ENCODE measurements around the gene PLCB1.

PLCB1 gene

GRCh38 chr20:8783734-8784133, 651.7 kb downstream of the PLCB1 start:
- DNase-seq (ENCODE audit: low read depth in 2 of 2), result no peak

GRCh38 chr20:8786383-8786782, 654.3 kb downstream of the PLCB1 start:
- DNase-seq (ENCODE audit: low read depth in 2 of 2), result no peak

DNA sequence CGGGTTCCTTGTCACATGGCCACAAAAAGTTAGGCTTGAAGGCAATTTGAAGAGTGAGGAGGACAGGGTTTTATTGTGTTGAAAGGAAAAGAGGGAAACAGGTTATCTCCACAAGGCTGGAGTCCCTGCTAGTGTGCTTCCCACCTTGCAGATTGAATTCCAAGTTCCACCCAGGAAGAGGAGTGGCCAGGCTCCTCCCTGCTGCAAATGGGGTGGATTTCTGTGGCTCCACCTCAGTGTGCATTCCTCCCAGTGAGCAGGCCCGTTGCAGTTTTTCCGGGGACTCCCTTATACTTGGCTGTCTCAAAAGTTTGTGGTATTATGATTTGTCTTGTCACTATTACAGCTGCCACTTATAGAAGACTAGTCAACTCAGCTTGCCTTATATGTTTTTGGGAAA, 655.0 kb downstream of the PLCB1 start:
- DNase-seq (ENCODE audit: low read depth in 2 of 2), result no peak

DNA sequence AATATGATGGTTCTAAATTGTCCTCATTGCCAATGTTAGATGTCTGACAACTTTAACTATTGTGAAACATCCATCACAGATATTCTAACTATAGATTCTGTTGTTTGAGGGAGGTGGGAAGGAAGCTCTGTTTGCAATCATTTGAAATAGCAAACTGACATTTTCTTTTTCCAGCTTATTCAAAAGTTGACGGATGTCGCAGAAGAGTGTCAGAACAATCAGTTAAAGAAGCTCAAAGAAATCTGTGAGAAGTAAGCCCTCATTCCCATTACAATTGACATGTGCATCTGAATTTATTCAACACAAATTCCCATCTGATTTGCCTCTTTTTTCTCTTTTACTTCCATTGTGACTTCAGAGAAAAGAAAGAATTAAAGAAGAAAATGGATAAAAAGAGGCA, 656.2 kb downstream of the PLCB1 start:
- DNase-seq (ENCODE audit: low read depth in 2 of 2), result no peak

- no peak for DNase-seq (ENCODE audit: low read depth in 2 of 2)
Observed at GRCh38 chr20:8788831-8789230, 656.8 kb downstream of the PLCB1 start.

DNA sequence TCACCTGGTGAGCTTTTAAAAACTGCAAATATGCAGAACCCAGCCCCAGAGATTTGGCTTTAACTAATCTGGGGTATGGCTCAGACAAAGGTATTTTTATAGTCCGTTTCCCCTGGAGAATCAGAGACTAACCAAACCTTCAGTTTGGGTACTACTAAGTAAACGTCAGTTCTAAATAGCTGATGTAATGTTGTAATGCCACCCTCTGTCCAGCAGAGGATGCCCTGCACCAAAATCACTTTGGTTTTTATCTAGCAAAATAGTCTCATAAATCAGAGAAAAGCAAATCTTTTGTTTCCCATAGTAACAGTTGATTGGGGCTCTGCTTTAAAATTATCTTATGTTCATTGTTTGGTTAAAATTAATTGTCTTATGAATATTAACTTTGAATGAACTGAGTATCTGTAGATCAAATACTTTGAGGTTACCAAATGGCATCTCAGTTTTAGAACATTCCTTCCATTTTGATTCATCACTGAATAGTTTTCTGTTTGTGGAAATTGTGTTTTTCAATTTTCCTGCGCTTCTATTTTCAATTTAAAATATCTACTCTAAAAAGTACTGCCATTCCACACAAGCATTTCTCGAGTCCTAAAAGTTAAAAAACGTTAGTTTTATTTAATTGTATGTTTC, 658.5 kb downstream of the PLCB1 start:
- no peak for DNase-seq (ENCODE audit: low read depth in 2 of 2)

DNA sequence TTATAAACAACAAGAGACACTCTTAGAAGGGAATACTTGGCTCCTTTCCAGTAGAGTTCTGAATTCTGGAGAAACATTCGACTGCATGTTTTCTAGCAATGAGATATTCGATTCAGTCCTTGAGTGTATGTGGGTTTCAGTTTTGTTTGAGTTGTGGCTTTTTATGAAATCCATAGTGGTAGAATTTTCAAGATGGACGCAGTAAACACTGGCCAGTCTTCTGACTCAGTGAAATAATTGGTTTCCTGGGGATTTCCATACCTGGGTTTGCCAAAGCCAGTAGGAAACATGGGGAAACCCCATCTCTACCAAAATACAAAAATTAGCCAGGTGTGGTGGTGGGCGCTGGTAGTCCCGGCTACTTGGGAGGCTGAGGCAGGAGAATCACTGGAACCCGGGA, 663.3 kb downstream of the PLCB1 start:
- DNase-seq (ENCODE audit: low read depth in 2 of 2), result no peak

- no peak for DNase-seq (ENCODE audit: low read depth in 2 of 2)
Observed at GRCh38 chr20:8796088-8796660, 664.1 kb downstream of the PLCB1 start.

DNA sequence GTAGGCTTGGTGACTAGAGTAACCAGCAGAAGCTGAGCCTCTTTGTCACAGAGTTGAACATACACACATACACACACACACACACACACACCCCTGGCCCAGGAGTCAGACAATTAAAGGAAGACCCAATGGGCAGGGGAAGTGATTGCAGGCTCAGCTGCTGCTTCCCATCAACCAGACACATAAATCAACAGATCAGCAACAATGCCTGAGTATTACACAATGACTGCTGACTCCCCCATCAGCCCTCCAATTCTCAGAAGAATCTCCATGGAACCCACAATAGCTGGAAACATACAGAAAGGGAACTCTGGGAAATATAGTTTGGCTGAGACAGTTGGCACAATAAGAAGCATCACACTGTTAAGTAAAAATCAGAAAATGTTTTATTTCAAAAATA, 666.4 kb downstream of the PLCB1 start:
- DNase-seq (ENCODE audit: low read depth in 2 of 2), result no peak

- DNase-seq (ENCODE audit: low read depth in 2 of 2), result no peak
Observed at GRCh38 chr20:8800089-8800488, 668.0 kb downstream of the PLCB1 start.

GRCh38 chr20:8801686-8802085, 669.6 kb downstream of the PLCB1 start:
- no peak for DNase-seq (ENCODE audit: low read depth in 2 of 2)

DNA sequence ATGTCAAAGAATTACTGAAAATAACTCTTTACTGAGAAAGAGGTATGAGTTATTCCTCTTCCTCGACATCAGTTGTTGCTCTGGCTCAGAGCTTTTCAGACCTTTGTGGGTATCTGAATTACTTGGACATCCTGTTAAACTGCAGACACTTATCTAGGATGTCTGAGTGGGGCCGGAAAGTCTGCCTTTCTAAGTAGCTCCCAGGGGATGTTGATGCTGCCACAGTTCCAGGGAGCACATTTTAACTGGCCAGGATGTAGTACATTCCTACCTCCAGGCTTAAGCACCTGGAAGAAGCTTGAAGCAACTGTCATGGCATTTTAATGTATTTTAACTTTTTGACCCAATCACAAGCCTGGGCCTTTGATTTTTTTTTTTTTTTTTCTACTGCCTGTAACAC, 671.0 kb downstream of the PLCB1 start:
- no peak for DNase-seq (ENCODE audit: low read depth in 2 of 2)

DNA sequence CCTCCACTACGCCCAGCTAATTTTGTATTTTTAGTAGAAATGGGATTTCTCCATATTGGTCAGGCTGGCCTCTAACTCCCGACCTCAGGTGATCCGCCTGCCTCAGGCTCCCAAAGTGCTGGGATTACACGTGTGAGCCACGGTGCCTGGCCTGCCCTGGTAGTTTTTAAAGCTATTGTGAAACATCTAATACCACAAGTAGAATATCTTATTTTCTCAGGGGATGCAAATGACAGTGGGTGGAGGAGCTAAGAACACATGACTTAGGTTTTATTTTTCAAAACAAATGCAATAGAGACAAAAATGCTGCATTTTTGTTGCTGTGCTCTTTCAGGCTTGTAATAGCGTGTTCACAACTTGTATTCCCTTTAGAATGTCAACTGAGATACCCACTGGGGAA, 671.9 kb downstream of the PLCB1 start:
- DNase-seq (ENCODE audit: low read depth in 2 of 2), result no peak

DNA sequence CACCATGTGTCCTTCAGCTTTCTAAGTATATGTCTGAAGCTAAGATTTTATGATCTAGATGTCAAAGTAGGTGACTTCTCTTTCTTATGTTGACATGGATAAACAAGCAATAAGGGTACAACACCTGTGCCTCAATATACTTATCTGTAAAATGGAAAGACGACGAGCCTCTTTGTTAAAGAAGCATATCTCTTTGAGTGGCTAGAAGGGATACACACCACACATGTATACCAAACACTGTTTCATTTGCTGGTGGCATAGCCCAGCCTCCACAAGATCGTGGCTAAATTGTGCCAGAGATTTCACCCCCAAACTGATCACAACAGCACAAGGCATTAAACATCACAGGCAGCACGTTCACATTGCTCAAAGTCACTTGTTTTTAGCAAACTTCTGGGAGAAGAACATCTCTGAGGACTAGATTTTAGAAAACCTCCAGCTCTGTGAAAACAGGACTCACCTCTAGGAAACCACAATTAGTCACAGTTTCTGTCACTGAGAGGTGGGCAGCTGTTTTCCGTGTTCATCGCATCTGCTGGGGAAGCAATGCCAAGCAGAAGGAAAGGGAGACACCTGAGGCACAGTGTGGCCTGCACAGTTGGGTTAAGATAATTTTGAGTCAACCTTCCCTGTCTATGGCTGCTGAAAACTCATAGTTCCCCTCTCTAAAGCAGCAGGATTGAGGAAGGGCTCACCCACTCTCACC, 673.8 kb downstream of the PLCB1 start:
- no peak for DNase-seq (ENCODE audit: low read depth in 2 of 2)

DNA sequence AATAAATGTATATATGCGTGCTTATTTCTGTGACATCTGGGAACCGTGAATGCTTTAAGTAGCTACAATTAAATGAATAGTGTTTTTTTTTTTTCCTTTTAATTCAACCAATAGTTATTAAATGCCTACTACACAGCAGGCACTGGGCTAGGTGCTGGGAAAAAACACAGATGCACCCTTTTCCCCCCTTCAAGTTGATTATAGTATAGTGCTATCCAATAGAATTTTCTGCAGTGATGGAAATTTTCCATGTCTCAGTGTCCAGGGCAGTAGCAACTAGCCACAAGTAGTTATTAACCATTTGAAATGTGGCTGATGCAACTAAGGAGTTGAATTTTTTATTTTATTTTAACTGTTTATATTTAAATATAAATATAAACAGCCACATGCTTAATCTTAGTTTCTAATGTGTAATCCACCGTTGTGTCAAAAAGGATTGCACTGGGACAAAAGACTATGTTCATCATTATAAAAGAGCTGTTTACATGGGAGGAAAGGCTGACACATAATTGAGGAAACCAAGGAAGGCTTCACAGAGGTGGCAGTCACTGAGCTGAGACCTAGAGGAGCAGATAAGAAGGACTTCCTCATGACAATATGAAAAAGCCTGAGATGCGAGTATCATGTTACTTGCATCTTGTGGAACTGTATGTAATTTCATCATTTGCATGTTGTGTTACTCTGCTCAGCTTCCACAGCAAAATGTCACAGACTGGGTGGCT, 675.6 kb downstream of the PLCB1 start:
- DNase-seq (ENCODE audit: low read depth in 2 of 2), result no peak

DNA sequence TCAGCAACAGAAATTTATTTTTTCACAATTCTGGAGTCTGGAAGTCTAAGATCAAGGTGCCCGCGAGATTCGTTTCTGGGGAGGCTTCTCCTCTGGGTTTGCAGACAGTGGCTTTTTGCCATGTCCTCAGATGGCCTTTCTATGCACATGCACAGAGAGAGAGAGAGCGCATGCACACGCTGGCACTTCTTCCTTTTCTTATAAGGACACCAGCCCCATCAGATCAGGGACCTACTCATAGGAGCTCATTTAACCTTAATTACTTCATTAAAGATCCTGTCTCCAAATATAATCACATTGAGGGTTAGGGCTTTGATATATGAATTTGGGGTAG, 676.1 kb downstream of the PLCB1 start:
- DNase-seq (ENCODE audit: low read depth in 2 of 2), result no peak

- DNase-seq (ENCODE audit: low read depth in 2 of 2), result no peak
Observed at GRCh38 chr20:8809107-8809953, 677.3 kb downstream of the PLCB1 start.

DNA sequence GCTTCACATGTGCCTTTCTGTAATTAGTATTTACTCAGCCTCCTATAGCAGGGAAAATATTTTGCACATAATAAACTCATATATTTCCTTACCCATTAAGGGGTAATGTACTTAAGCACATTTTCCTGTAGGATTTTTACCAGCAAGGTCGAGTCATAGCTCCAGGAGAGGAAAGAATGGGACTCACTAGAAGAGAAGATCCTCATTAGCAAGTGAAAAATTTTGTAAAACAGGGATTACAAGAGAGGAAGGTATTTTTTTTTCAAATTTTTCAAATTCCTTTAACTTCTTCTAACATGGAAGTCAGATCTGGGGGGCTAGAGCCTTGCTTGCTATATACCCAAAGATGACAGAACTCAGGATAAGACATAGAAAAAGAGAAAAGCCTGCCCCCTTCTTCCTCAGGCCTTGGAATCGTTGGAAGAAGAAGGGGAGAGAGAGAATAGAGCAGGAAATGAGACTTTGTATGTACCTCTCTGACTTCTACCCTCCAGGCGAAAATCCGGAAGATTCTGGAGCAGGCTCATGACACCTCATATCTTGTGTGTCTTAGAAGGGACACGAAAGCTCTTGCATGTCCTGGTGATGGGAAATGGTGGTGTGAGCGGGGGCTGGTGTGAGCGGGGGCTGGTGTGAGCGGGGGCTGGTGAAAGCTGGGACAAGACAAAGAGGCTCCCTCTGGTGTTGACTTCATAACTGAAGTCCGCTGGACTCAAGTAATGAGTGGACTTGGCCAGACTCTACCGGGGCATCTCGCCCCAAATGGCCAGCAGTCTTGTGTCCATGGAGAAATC, 679.9 kb downstream of the PLCB1 start:
- DNase-seq (ENCODE audit: low read depth in 2 of 2), result no peak

DNA sequence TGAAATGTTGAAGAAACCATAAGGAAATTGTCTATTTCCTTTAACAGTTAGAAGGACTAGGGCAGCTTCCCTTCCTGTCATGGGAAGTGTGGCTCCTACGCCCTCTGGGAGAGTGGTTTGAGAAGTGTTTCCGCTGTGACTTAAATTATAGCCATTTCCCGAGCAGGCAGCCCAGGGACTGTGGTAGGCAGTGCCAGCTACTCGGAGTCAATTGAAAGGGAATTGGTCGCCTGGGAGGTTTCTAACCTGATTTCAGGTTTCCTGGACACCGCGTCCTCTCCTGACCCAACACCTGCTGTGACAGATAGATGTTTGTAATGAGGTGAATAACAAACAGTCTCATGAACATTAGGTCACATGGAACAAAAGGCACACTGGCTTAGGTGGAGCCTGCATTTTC, 680.8 kb downstream of the PLCB1 start:
- no peak for DNase-seq (ENCODE audit: low read depth in 2 of 2)

DNA sequence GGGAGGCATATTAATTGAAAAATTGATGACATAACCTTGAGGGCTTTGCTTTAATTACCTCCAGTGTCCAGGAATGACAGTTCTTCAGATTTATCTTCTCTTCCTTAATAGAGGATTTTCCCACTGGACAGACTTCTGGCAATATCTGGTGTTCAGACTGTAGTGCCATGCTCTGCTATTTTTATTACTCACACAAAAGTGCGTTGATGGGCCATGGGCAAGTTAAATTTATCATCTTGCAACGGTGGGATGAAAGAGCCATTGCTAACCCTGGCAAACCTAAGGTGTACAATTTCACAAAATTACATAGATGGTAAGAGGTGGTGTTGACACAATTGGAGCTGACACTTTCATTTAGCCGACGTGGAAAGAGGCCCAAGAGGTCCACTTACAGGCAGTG, 683.1 kb downstream of the PLCB1 start:
- no peak for DNase-seq (ENCODE audit: low read depth in 2 of 2)

DNA sequence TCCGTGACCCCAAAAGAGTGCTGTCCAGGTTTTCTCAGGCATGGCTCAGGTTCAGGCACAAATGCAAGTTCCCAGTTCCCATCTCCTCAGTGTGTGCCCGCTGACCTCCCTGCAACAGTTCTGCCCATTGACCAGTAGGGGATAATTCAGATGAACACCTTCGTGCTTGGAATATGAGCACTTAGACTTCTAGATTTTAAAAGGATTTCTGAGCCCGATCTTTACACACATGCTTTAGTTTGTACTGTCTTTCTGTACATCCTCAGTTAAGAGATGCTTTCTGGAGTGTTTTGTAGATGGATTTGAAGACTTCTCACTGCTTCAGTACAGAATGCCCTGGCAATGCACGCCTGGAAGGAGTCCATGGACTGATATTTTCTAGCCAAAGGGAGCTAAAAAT, 697.2 kb downstream of the PLCB1 start:
- no peak for DNase-seq (ENCODE audit: low read depth in 2 of 2)
